GM19238 (cell line): ENCODE measurements around the gene SMURF1.
"Not testable (repeated sequence)": the region's sequence is repeated elsewhere in the genome, so short reads cannot be mapped to it uniquely, and the experiment has no call there.

ENCODE experiments used
- DNase-seq: peaks from one replicate; pipeline ENCODE4 v3.0.0; 2011; ENCODE audit warnings: low spot score; ENCODE audit not compliant: insufficient read length

Gene SMURF1

DNA sequence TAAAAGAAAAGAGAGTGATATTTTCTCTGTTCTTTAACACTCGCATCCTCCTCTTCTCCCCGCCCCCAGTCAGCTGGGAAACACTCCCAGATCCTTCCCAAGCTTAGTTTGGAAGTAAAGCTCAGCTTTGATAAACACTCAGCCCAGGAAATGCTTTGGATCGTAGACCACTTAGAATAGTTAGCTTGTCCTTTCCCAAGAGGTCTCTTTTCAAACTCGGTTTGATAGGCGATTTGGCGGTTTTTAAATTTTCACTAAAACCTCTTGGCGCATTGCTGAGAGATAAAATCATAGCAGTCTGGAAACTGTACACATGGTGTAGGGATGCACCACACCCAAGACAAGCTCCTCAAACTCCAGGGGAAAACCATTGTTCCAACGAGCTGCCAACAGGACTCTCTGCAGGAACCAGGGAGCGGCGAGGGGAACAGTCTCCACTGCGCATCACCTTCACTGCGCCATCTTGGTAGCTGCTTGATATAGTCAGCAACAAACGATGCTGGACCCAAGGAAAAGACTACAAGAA, 22.3 kb downstream of the SMURF1 start:
- no peak for DNase-seq

DNA sequence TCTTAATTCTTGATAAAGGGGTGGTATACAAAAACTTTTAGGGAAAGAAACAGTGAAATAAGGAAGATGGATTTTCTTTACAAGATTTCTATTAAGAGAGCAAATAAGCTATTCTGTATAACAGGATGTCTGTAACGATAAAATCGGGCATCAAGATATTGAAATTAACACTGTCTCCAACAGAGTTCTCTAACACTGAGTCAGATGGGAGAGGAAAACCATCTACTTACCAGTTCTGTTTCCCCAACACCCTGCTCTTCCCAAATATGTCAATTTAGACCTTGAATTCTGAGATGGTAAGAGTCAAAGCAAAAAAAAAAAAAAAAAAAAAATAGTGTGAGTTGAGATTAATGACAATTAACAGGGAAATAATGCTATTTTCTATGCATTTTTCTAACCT, 23.0 kb downstream of the SMURF1 start:
- DNase-seq, result no peak

DNA sequence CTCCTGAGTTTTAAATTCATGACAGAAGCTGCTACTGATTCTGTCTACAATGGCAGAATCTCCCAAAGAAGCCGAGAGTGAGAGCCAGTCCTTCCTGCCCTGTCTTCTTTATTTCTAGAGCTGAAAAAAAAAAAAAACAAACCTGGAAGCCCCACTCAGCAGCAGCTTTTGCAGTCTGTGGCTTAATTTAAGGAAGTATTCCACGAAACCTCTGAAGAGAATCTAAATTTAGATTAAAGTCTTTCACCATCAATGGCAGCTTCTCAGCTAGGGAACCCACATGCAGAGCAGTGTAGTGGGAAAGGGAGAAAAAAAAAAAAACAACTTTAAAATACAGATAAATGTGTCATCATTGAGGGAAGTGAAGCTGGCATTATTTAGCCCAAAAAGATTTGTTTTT, 23.4 kb downstream of the SMURF1 start:
- no peak for DNase-seq

- DNase-seq, result no peak
Measured at GRCh38 chr7:99118077-99118476, 25.8 kb downstream of the SMURF1 start.

- DNase-seq, result no peak
Measured at GRCh38 chr7:99116144-99116543, 27.8 kb downstream of the SMURF1 start.

DNA sequence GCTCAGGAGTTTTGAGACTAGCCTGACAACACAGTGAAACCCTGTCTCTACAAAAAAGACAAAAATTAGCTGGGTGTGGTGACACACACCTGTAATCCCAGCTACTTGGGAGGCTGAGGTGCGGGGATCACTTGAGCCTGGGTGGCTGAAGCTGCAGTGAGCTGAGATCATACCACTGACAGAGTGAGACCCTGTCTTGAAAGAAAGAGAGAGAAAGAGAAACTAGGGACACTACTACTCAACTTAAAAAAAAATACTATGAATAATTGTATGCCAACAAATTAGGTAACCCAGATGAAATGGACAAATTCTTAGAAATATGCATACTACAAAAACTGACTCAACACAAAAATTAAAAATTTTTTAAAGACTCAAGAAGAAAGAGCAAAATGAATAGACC, 28.5 kb downstream of the SMURF1 start:
- no peak for DNase-seq

GRCh38 chr7:99112979-99113378, 30.9 kb downstream of the SMURF1 start:
- no peak for DNase-seq

DNA sequence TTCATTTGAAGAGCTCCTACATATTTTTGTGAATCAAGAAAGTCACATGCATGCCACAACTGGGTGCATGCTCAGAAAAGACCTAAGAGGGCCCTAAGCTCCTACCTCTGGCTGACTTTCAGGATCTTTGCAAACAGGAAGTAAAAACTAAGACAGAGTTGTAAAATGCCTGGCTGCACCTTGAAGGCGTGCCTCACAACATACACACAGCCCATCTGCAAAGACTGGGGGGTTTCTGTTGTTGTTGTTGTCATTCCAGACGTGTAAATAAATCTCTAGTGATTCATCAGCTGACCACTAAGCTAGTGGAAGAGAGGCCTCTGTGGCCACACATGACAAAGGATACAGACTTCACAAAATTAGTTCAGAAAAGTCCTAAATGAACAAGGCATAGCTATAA, 31.8 kb downstream of the SMURF1 start:
- DNase-seq, result peak; percentile 9

GRCh38 chr7:99111591-99111990, 32.3 kb downstream of the SMURF1 start:
- no peak for DNase-seq

- no peak for DNase-seq
Measured at GRCh38 chr7:99109108-99110051, 34.5 kb downstream of the SMURF1 start.

DNA sequence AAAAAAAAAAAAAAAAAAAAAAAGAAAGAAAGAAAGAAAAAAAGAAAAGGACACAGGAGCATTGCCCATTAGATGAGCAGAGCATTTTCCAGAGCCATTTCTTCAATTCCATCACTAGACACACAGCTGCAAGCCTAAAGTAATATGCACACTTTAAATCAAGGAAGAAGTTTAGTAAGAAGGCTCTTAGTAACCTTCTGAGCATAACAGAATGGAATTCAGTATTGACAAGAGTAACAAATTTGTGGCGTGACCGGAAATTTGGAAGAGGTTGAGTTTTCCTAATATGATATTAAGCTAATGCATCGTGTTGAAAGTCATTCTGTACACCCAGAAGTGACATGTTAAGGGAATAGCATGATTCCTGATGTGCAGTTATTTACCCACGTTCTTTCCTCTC, 35.3 kb downstream of the SMURF1 start:
- no peak for DNase-seq

- DNase-seq, result no peak
Measured at GRCh38 chr7:99106821-99107241, 37.1 kb downstream of the SMURF1 start.

- DNase-seq, result no peak
Measured at GRCh38 chr7:99106411-99106810, 37.5 kb downstream of the SMURF1 start.

GRCh38 chr7:99105756-99106155, 38.2 kb downstream of the SMURF1 start:
- no peak for DNase-seq

GRCh38 chr7:99104631-99105030, 39.3 kb downstream of the SMURF1 start:
- no peak for DNase-seq

- DNase-seq, result not testable (repeated sequence)
Measured at GRCh38 chr7:99103836-99104235, 40.1 kb downstream of the SMURF1 start.

GRCh38 chr7:99102809-99103690, 40.9 kb downstream of the SMURF1 start:
- DNase-seq, result no peak

DNA sequence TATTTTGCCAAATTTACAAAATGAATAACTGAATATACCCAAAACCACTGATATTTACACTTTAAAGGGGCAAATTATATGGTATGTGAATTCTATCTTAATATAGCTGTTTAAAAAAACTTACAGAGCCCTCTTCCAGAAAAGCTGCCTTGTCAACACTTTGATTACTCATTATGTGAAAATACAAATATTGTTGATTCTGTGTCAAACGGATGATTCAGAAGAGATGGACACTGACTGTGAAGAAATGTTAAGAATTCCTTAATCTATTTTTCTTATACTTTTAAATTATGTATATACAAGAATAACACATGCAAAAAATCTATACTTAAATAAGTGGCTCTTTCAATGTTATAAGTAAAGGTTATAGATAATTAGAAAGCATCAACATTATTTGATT, 41.5 kb downstream of the SMURF1 start:
- no peak for DNase-seq

DNA sequence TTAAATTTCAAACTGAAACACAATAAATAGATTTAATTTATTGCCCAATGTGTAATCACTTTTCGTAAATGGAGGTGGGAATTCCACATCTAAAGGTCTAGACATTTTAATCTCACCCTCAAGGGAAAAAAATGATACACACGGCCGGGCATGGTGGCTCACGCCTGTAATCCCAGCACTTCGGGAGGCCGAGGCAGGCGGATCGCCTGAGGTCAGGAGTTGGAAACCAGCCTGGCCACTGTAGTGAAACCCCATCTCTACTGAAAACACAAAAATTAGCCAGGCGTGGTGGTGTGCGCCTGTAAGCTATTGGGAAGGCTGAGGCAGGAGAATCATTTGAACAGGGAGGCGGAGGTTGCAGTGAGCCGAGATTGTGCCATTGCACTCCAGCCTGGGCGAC, 42.4 kb downstream of the SMURF1 start:
- not testable (repeated sequence) for DNase-seq

GRCh38 chr7:99099499-99100077, 44.3 kb downstream of the SMURF1 start:
- no peak for DNase-seq

GRCh38 chr7:99098824-99099498, 44.9 kb downstream of the SMURF1 start:
- DNase-seq, result no peak
